Muscle layer of duodenum (tissue), 2 donors: Measurements from ENCODE around the gene PLCD3.

Source experiments
- H3K27ac ChIP-seq: one replicate; pipeline ENCODE4 v1.7.0; 2013; ENCODE audit warnings: mild to moderate bottlenecking, low read length
- H3K27me3 ChIP-seq: one replicate; pipeline ENCODE4 v1.7.0; 2013; ENCODE audit warnings: low read depth, mild to moderate bottlenecking, control low read depth, low read length
- H3K36me3 ChIP-seq, 2 donors: one replicate each; pipeline ENCODE4 v1.7.0; 2013; ENCODE audit warnings: low read length in 2 of 2, control low read depth in 1 of 2, mild to moderate bottlenecking in 1 of 2; ENCODE audit not compliant: insufficient read depth in 2 of 2, control insufficient read depth in 1 of 2
- H3K4me1 ChIP-seq, 2 donors: one replicate each; pipeline ENCODE4 v1.7.0; 2013; ENCODE audit warnings: low read length in 2 of 2, mild to moderate bottlenecking in 2 of 2, control low read depth in 1 of 2, moderate library complexity in 1 of 2; ENCODE audit not compliant: insufficient read depth in 2 of 2, control insufficient read depth in 1 of 2
- H3K4me3 ChIP-seq, 2 donors: one replicate each; pipeline ENCODE4 v1.7.0; 2013; ENCODE audit warnings: low read length in 2 of 2, low read depth in 1 of 2, mild to moderate bottlenecking in 1 of 2
- H3K9me3 ChIP-seq, 2 donors: one replicate each; pipeline ENCODE4 v1.7.0; 2013; ENCODE audit warnings: low read length in 2 of 2, control low read depth in 1 of 2, mild to moderate bottlenecking in 1 of 2; ENCODE audit not compliant: control insufficient read depth in 1 of 2
- donor health status: healthy.

Gene PLCD3

GRCh38 chr17:45104029-45104428, 28.3 kb downstream of the PLCD3 start:
- peaks cover 0 to 9% of the 10 kb centered on the region in 2 donors for H3K4me1 ChIP-seq
- H3K9me3 ChIP-seq = no peaks in the 10 kb centered on the region
- no peak overlapping the region for H3K27ac ChIP-seq
- no peak overlapping the region for H3K4me3 ChIP-seq
- peaks cover 64 to 77% of the 10 kb centered on the region in 2 donors for H3K36me3 ChIP-seq
- H3K27me3 ChIP-seq = no peaks in the 10 kb centered on the region

GRCh38 chr17:45103269-45103795, 29.0 kb downstream of the PLCD3 start:
- Histone ChIP-seq H3K9me3 (no peaks in the 10 kb centered on the region), H3K36me3 (peaks cover 66 to 76% of the 10 kb centered on the region in 2 donors), H3K27ac (no peak overlapping the region), H3K27me3 (no peaks in the 10 kb centered on the region), H3K4me1 (peaks cover 4 to 16% of the 10 kb centered on the region in 2 donors), H3K4me3 (no peak overlapping the region)

- Histone ChIP-seq H3K36me3 (peaks cover 71 to 76% of the 10 kb centered on the region in 2 donors), H3K27me3 (no peaks in the 10 kb centered on the region), H3K4me1 (peaks cover 5 to 16% of the 10 kb centered on the region in 2 donors), H3K9me3 (no peaks in the 10 kb centered on the region), H3K4me3 (no peak overlapping the region), H3K27ac (no peak overlapping the region)
These were observed 29.5 kb downstream of the PLCD3 start for GRCh38 chr17:45102856-45103255.

- H3K36me3 ChIP-seq = peaks cover 73 to 76% of the 10 kb centered on the region in 2 donors
- no peak overlapping the region for H3K27ac ChIP-seq
- H3K27me3 ChIP-seq = no peaks in the 10 kb centered on the region
- H3K4me3 ChIP-seq = no peak overlapping the region
- H3K9me3 ChIP-seq = no peaks in the 10 kb centered on the region
- H3K4me1 ChIP-seq = peaks cover 5 to 14% of the 10 kb centered on the region in 2 donors
These were observed 30.2 kb downstream of the PLCD3 start for GRCh38 chr17:45101883-45102811.

- H3K4me1 ChIP-seq = peaks cover 5 to 14% of the 10 kb centered on the region in 2 donors
- H3K9me3 ChIP-seq = no peaks in the 10 kb centered on the region
- no peak overlapping the region for H3K4me3 ChIP-seq
- H3K36me3 ChIP-seq = peaks cover 73 to 76% of the 10 kb centered on the region in 2 donors
- no peak overlapping the region for H3K27ac ChIP-seq
- no peaks in the 10 kb centered on the region for H3K27me3 ChIP-seq
These were observed 30.8 kb downstream of the PLCD3 start for GRCh38 chr17:45101546-45101882.

GRCh38 chr17:45098869-45099616, 33.3 kb downstream of the PLCD3 start:
- H3K27me3 ChIP-seq = no peaks in the 10 kb centered on the region
- no peaks in the 10 kb centered on the region for H3K9me3 ChIP-seq
- H3K4me3 ChIP-seq = no peak overlapping the region
- H3K27ac ChIP-seq = no peak overlapping the region
- peaks cover 5 to 15% of the 10 kb centered on the region in 2 donors for H3K4me1 ChIP-seq
- peaks cover 59 to 68% of the 10 kb centered on the region in 2 donors for H3K36me3 ChIP-seq

GRCh38 chr17:45098081-45098868, 34.0 kb downstream of the PLCD3 start:
- Histone ChIP-seq H3K27me3 (no peaks in the 10 kb centered on the region), H3K36me3 (peaks cover 57 to 60% of the 10 kb centered on the region in 2 donors), H3K27ac (no peak overlapping the region), H3K4me1 (peaks cover 11 to 23% of the 10 kb centered on the region in 2 donors), H3K9me3 (no peaks in the 10 kb centered on the region), H3K4me3 (no peak overlapping the region)

- Histone ChIP-seq H3K36me3 (peaks cover 47 to 49% of the 10 kb centered on the region in 2 donors), H3K4me1 (peaks cover 14 to 33% of the 10 kb centered on the region in 2 donors), H3K27ac (no peak overlapping the region)
These were observed 35.4 kb downstream of the PLCD3 start for GRCh38 chr17:45096926-45097325.

GRCh38 chr17:45096141-45096540, 36.2 kb downstream of the PLCD3 start:
- Histone ChIP-seq H3K4me3 (no peak overlapping the region), H3K27me3 (no peaks in the 10 kb centered on the region), H3K9me3 (no peaks in the 10 kb centered on the region), H3K4me1 (peaks cover 14 to 37% of the 10 kb centered on the region in 2 donors), H3K27ac (no peak overlapping the region), H3K36me3 (peaks cover 46 to 49% of the 10 kb centered on the region in 2 donors)

More at GRCh38 chr17:45096926-45097325, 35.4 kb downstream of the PLCD3 start:
- H3K9me3 ChIP-seq = no peaks in the 10 kb centered on the region
- no peaks in the 10 kb centered on the region for H3K27me3 ChIP-seq
- H3K4me3 ChIP-seq = no peak overlapping the region

GRCh38 chr17:45093444-45094110, 38.7 kb downstream of the PLCD3 start:
- H3K4me3 ChIP-seq = peak overlapping the region in 1 of 2 donors; percentile 21

More at GRCh38 chr17:45093444-45094110, 38.7 kb downstream of the PLCD3 start:
- Histone ChIP-seq H3K4me1 (peaks cover 12 to 33% of the 10 kb centered on the region in 2 donors), H3K27me3 (no peaks in the 10 kb centered on the region), H3K27ac (peak overlapping the region; percentile 93), H3K36me3 (peaks cover 47 to 54% of the 10 kb centered on the region in 2 donors), H3K9me3 (no peaks in the 10 kb centered on the region)
